Measurements from ENCODE around the gene NALCN. TPM values are rescaled to one million over a fixed set of nuclear protein-coding genes. Genes with fewer than 3 reads are reported as not detected.

Gene NALCN
- total RNA-seq, 4 donors from 2014 or later, result 0.12 to 2.0 (median 0.66) TPM

DNA sequence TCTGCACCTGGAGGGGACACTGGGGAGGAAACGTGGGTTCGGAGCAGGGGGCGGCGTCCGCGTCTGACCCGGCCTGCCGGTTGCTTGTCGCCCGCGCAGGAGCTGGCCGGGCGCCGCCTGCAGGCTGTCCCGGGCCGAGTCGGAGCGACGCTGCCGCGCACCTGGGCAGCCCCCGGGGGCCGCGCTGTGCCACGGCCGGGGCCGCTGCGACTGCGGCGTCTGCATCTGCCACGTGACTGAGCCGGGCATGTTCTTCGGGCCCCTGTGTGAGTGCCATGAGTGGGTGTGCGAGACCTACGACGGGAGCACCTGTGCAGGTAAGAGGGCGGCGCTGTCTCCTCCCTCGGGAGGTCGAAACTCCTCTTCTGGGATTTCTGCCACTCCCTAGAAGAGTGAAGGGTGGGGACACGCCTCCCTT is 37.5 kb upstream of the NALCN start:
- WGBS, 2 donors (ENCODE audit: low coverage in 1 of 2), result 40% methylated on average over 5 of the region's 41 CpGs; no CpG with 5 or more reads in 1 of the 2 donors
- TF ChIP-seq EP300 (IDR thresholded peaks at IDR 0.05), result no peak
- TF ChIP-seq POLR2A (IDR thresholded peaks at IDR 0.05), result no peak
- TF ChIP-seq, protein P1, sequence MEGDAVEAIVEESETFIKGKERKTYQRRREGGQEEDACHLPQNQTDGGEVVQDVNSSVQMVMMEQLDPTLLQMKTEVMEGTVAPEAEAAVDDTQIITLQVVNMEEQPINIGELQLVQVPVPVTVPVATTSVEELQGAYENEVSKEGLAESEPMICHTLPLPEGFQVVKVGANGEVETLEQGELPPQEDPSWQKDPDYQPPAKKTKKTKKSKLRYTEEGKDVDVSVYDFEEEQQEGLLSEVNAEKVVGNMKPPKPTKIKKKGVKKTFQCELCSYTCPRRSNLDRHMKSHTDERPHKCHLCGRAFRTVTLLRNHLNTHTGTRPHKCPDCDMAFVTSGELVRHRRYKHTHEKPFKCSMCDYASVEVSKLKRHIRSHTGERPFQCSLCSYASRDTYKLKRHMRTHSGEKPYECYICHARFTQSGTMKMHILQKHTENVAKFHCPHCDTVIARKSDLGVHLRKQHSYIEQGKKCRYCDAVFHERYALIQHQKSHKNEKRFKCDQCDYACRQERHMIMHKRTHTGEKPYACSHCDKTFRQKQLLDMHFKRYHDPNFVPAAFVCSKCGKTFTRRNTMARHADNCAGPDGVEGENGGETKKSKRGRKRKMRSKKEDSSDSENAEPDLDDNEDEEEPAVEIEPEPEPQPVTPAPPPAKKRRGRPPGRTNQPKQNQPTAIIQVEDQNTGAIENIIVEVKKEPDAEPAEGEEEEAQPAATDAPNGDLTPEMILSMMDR (IDR thresholded peaks at IDR 0.05), result peak in 2 of 4 experiments; percentile 10 to 24
- TF ChIP-seq POLR2AphosphoS5 (IDR thresholded peaks at IDR 0.05), result no peak
- no peaks in the 10 kb centered on the region for H3K9me3 ChIP-seq
- peaks cover 16% of the 10 kb centered on the region for H3K27me3 ChIP-seq
- peak overlapping the region; percentile 11 to 49 for H3K4me3 ChIP-seq
- no peak for ATAC-seq
- peaks cover 0 to 13% (median 0%) of the 10 kb centered on the region in 3 donors for H3K4me1 ChIP-seq
- peak overlapping the region in 2 of 4 donors; percentile 8 to 51 for H3K27ac ChIP-seq
- H3K36me3 ChIP-seq, result no peaks in the 10 kb centered on the region

DNA sequence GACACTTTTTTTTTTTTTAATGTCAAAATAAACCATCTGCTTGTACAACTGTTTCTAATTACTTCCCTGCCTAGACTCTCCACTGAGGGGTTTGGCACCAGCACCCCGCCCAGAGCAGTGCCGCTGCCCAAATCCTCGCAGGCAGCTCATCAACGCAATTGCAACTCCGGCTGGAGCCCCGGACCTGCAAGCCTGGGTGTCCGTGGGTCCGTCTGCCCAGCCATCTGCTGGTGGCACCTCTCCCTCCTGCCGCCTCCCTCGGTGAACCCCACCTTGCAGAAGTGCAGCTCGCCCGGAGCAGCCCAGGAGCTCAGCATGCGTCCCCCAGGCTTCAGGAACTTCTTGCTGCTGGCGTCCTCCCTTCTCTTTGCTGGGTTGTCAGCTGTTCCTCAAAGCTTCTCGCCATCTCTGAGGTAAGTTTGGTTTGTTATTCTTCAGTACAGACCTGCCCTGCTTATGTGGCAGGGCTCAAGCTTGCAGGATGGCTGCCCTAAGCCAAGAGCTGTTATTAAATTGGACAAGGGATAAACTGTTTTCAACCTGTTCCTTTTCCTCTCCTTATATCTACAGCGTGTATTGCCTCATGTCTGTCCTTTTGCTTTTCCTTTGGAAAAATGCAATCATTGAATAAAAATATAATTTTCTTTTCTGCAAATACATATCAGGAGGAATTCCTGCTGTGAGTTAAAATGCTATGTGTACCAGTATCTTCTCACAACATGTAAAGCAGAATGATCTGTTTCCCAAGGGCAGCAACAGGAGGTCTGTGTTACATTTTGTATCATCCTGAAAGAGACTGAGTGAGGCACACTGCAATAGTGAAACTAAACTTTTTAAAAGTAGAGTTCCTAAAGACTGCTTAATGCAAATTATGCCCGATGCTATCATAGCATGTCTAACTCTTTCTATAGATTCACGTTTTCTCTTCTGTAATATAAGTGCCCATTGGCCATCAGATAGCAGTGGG is 36.5 kb upstream of the NALCN start, which contains the start of gene ITGBL1:
Gene ITGBL1 (plus strand): TSS at position 157 of the 967 bp plus-strand sequence. CDS start 159 bp downstream, at position 316.
- WGBS, 2 donors (ENCODE audit: low coverage in 1 of 2), result 24 to 41% methylated on average over 8 to 15 of the region's 18 CpGs
- no peak for ATAC-seq
- TF ChIP-seq POLR2A (IDR thresholded peaks at IDR 0.05), result no peak
- TF ChIP-seq POLR2AphosphoS5 (IDR thresholded peaks at IDR 0.05), result no peak
- TF ChIP-seq, protein P1 (IDR thresholded peaks at IDR 0.05), result no peak
- no peak for TF ChIP-seq EP300 (IDR thresholded peaks at IDR 0.05)
- Histone ChIP-seq H3K4me3 (peak within 1 kb of the TSS; percentile 11 to 49), H3K27me3 (peaks cover 16% of the 10 kb centered on the region), H3K9me3 (no peaks in the 10 kb centered on the region), H3K27ac (peak within 1 kb of the TSS in 2 of 4 donors; percentile 8 to 51), H3K36me3 (no peaks in the 10 kb centered on the region), H3K4me1 (peaks cover 0 to 13% (median 0%) of the 10 kb centered on the region in 3 donors)

DNA sequence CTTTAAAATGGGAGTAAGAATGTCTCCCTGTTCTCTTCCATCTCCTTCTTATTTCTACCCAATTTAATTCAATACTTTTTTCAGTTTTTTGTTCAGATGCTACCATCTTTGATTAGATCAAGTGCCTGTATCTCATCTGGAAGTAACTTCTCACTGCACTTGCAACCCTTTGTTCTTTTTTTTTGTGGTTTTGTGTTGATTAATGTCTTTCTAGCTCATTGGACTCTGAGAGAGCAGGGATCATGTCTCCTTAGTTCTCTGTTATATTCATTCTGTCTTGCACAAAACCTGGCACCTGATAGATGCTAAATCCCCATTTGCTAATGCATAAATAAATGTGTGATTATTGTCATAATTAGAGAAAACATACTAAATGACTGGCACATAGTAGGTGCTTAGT is 35.3 kb upstream of the NALCN start:
- Histone ChIP-seq H3K4me3 (no peak overlapping the region), H3K4me1 (peaks cover 0 to 13% (median 0%) of the 10 kb centered on the region in 3 donors), H3K27ac (no peak overlapping the region), H3K27me3 (peaks cover 16% of the 10 kb centered on the region), H3K36me3 (no peaks in the 10 kb centered on the region), H3K9me3 (no peaks in the 10 kb centered on the region)
- no peak for ATAC-seq
- TF ChIP-seq POLR2A (IDR thresholded peaks at IDR 0.05), result no peak
- no peak for TF ChIP-seq EP300 (IDR thresholded peaks at IDR 0.05)
- TF ChIP-seq POLR2AphosphoS5 (IDR thresholded peaks at IDR 0.05), result no peak
- TF ChIP-seq, protein P1 (IDR thresholded peaks at IDR 0.05), result no peak

DNA sequence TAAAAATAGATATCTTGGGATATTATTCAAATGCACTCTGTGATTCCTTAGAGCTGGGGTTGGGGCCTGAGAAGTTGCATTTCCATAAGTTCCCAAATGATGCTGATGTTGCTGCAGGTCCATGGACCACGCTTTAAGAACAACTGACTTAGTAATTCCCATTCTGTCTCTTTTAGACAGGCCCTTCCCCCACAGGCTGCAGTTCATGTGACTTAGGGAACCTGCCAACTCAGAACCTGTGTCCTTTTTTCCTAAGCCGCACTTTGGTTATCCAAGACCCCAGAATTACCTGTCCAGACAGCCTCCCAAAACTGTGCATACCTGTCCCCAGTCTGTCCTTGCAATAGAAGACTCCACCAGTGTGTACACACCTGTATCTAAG is 34.4 kb upstream of the NALCN start:
- 73 to 86% methylated on average over 2 of the region's 2 CpGs for WGBS, 2 donors (ENCODE audit: low coverage in 1 of 2)
- no peak for ATAC-seq
- H3K4me3 ChIP-seq, result no peak overlapping the region
- no peaks in the 10 kb centered on the region for H3K36me3 ChIP-seq
- H3K27me3 ChIP-seq, result peaks cover 16% of the 10 kb centered on the region
- TF ChIP-seq, protein P1 (IDR thresholded peaks at IDR 0.05), result no peak
- no peak for TF ChIP-seq POLR2A (IDR thresholded peaks at IDR 0.05)
- no peak for TF ChIP-seq POLR2AphosphoS5 (IDR thresholded peaks at IDR 0.05)
- TF ChIP-seq EP300 (IDR thresholded peaks at IDR 0.05), result no peak
- H3K9me3 ChIP-seq, result no peaks in the 10 kb centered on the region
- H3K27ac ChIP-seq, result peak overlapping the region in 1 of 4 donors; percentile 2
- H3K4me1 ChIP-seq, result peaks cover 0 to 13% (median 0%) of the 10 kb centered on the region in 3 donors

Data from gastroesophageal sphincter (tissue), 4 donors.